Neural crest cell (in vitro differentiated cells): ENCODE measurements around the gene USP30. TPM values are rescaled to one million over a fixed set of nuclear protein-coding genes. Genes with fewer than 3 reads are reported as not detected.

Experiments
- DNase-seq: peaks from one replicate; pipeline ENCODE4 v3.0.0; 2021; ENCODE audit warnings: low read depth, mixed read lengths, low spot score
- H3K27ac Mint-ChIP-seq: one replicate; pipeline ENCODE4 v1.8.0; 2021; ENCODE audit warnings: mild to moderate bottlenecking, mixed read lengths; ENCODE audit not compliant: unreplicated experiment
- H3K27me3 Mint-ChIP-seq: 2 replicates; pipeline ENCODE4 v1.8.0; 2021; ENCODE audit warnings: low read depth, mild to moderate bottlenecking, mixed read lengths
- H3K36me3 Mint-ChIP-seq: 2 replicates; pipeline ENCODE4 v1.8.0; 2021; ENCODE audit warnings: low read depth, mild to moderate bottlenecking, mixed read lengths
- H3K4me1 Mint-ChIP-seq: 2 replicates; pipeline ENCODE4 v1.8.0; 2021; ENCODE audit warnings: mixed read lengths
- H3K4me3 Mint-ChIP-seq: one replicate; pipeline ENCODE4 v1.8.0; 2021; ENCODE audit warnings: mild to moderate bottlenecking, mixed read lengths
- H3K9me3 Mint-ChIP-seq: 2 replicates; pipeline ENCODE4 v1.8.0; 2021; ENCODE audit warnings: mixed read lengths
- total RNA-seq: library from RNA; stranded (reverse); gene quantifications from 2 replicates; pipeline ENCODE4 v1.2.1, GENCODE V29; 2021
- TF ChIP-seq, protein P1 (sequence below): fragments of 200-600 bp; sonication (generic); conservative IDR thresholded peaks from 2 replicates; pipeline ENCODE4 v1.5.0; 2021; ENCODE audit warnings: antibody characterized with exemption, mild to moderate bottlenecking

The USP30 gene
- total RNA-seq, 1 donor from 2014 or later = 20.9 TPM

DNA sequence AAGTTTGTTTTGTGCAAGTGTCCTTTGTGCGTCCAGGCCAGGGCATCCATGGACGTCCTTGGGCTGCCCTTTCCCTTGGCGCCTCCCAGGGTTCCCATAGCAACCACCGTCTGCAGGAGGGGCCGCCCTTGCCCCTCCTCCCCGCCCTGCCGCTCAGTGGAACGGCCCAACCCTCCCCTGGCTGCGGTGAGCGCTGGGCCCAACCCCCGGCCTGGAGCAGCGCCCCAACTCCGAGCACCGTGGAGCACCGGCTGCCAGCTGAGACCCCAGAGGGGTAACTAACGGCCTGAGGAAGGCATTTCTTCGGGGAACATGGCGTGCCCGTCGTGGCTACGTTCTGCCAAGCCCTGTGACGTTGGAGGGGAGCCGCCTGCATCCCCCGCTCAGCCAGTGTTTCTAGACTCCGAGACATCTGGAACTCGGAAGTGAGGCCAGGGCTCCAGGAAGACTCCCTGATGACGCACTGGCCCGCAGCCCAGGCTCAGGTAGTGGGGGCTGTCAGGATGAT, 58.7 kb downstream of the USP30 start:
- no peaks in the 10 kb centered on the region for H3K27me3 Mint-ChIP-seq
- no peaks in the 10 kb centered on the region for H3K9me3 Mint-ChIP-seq
- peaks cover 31% of the 10 kb centered on the region for H3K4me1 Mint-ChIP-seq
- DNase-seq = peak; percentile 64
- H3K4me3 Mint-ChIP-seq = peak overlapping the region; percentile 38
- H3K36me3 Mint-ChIP-seq = peaks cover 11% of the 10 kb centered on the region
- no peak overlapping the region for H3K27ac Mint-ChIP-seq
- TF ChIP-seq, protein P1, sequence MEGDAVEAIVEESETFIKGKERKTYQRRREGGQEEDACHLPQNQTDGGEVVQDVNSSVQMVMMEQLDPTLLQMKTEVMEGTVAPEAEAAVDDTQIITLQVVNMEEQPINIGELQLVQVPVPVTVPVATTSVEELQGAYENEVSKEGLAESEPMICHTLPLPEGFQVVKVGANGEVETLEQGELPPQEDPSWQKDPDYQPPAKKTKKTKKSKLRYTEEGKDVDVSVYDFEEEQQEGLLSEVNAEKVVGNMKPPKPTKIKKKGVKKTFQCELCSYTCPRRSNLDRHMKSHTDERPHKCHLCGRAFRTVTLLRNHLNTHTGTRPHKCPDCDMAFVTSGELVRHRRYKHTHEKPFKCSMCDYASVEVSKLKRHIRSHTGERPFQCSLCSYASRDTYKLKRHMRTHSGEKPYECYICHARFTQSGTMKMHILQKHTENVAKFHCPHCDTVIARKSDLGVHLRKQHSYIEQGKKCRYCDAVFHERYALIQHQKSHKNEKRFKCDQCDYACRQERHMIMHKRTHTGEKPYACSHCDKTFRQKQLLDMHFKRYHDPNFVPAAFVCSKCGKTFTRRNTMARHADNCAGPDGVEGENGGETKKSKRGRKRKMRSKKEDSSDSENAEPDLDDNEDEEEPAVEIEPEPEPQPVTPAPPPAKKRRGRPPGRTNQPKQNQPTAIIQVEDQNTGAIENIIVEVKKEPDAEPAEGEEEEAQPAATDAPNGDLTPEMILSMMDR = no peak

DNA sequence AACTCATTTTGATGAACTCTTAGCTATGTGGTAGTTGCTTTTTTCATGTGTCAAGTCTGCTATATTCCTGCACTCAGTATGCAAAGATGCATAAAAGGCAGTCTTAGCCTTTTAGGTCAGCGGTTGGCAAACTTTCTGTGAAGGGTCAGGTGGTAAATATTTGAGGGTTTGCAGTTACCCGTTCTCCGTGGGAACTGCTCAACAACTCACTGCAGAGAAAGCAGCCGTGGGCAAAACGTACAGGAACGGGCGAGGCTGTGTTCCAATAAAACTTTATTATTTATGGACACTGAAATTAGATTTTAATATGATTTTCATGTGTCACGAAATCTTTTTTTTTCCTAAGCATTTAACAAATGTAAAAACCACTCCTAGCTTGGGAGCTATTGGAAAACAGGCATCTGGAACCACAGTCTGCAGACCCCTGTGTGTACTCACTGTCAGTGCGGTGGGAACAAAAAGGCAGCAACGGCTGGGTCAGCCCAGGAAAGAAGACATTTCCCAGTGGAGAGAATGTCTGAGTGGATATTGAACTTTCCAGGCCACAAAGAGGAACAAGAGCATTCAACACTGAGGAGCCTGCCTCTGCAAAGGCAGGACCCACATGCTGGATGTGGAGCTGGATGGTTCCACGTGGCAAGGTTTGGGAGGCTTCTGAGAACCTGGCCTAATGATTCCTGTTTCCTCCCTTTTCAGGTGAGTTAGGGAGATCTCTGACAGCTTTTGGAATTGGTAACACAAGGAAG, 60.5 kb downstream of the USP30 start:
- TF ChIP-seq, protein P1 = no peak
- Mint-ChIP-seq H3K27me3 (no peaks in the 10 kb centered on the region), H3K27ac (no peak overlapping the region), H3K9me3 (no peaks in the 10 kb centered on the region), H3K36me3 (peaks cover 5% of the 10 kb centered on the region), H3K4me1 (peaks cover 32% of the 10 kb centered on the region), H3K4me3 (no peak overlapping the region)
- no peak for DNase-seq

DNA sequence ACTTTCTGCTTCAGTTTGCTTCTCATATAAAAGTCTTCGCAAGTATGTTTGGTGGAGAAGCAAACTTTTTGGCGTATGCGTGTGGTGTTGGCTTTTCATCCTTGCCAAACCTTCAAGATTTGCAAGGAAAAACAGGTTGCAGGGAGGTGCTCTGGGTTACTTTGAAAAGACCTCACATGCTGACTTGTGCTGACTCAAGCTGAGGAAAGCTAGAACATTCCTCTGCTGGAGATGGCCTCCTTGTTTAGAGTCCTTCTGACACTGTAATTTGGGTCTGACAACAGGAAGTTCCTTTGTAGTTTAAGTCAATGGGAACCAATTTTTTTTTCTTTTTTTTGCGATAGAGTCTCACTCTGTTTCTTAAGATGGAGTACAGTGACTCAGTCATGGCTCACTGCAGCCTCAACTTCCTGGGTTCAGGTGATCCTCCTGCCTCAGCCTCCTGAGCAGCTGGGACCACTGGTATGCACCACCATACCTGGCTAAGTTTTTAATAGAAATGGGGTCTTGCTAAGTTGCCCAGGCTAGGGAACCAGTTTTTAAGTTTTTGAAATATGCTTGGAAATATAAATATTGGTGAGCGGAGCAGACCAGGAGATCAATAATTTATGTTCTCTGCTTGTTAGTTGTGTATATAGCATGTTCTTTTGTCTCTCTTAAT, 61.4 kb downstream of the USP30 start:
- Mint-ChIP-seq H3K27ac (peak overlapping the region; percentile 62), H3K27me3 (no peaks in the 10 kb centered on the region), H3K36me3 (peaks cover 2% of the 10 kb centered on the region), H3K9me3 (no peaks in the 10 kb centered on the region), H3K4me1 (peaks cover 32% of the 10 kb centered on the region), H3K4me3 (no peak overlapping the region)
- TF ChIP-seq, protein P1 = no peak
- DNase-seq = no peak

DNA sequence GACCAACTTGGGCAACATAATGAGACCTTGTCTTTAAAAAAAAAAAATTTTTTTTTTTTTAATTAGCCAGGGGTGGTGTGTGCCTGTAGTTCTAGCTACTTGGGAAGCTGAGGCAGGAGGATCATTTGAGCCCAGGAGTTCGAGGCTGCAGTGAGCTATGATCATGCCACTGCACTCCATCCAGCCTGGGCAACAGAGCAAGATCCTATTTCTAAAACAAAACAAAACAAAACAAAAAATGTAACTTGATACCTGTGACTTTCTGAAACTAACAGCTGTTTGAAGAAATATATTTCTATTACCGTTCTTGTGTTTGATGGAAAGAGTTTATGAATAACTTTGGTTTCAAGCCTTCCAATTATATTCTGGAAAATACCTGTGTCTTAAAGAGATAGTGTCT, 62.3 kb downstream of the USP30 start:
- no peak overlapping the region for H3K4me3 Mint-ChIP-seq
- no peak for DNase-seq
- no peaks in the 10 kb centered on the region for H3K27me3 Mint-ChIP-seq
- H3K4me1 Mint-ChIP-seq = peaks cover 28% of the 10 kb centered on the region
- H3K9me3 Mint-ChIP-seq = no peaks in the 10 kb centered on the region
- no peak overlapping the region for H3K27ac Mint-ChIP-seq
- TF ChIP-seq, protein P1 = no peak
- no peaks in the 10 kb centered on the region for H3K36me3 Mint-ChIP-seq

DNA sequence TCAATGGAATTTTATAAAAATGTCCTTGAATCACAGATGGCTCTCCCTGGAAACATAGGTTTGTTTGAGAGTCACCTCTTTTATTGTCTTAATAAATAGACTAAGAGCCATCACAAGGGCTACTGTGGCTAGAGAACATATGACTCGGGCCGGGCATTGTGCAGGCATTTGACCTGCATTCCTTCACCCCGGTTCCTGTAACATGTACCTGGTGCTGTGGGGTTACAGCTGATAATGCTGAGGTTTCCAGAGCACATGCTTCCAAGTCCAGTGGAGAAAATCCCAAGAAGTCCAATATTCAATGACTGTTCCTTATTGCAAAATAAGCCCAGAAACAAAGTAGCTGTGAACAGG, 63.0 kb downstream of the USP30 start:
- H3K9me3 Mint-ChIP-seq = no peaks in the 10 kb centered on the region
- no peak overlapping the region for H3K4me3 Mint-ChIP-seq
- TF ChIP-seq, protein P1 = no peak
- no peak for DNase-seq
- peaks cover 25% of the 10 kb centered on the region for H3K4me1 Mint-ChIP-seq
- no peak overlapping the region for H3K27ac Mint-ChIP-seq
- no peaks in the 10 kb centered on the region for H3K36me3 Mint-ChIP-seq
- no peaks in the 10 kb centered on the region for H3K27me3 Mint-ChIP-seq
